Activated T-cell treated with anti-CD3 and anti-CD28 coated beads for 1 hour (primary cell): Measurements from ENCODE around the gene TMEM53.
A peak's percentile ranks its signal among the peaks of the same experiment; 100 is the strongest.

Source experiments
- DNase-seq: peaks from one replicate; pipeline ENCODE4 v3.0.0-alpha.2; 2020; ENCODE audit warnings: low read depth

TMEM53 gene

DNA sequence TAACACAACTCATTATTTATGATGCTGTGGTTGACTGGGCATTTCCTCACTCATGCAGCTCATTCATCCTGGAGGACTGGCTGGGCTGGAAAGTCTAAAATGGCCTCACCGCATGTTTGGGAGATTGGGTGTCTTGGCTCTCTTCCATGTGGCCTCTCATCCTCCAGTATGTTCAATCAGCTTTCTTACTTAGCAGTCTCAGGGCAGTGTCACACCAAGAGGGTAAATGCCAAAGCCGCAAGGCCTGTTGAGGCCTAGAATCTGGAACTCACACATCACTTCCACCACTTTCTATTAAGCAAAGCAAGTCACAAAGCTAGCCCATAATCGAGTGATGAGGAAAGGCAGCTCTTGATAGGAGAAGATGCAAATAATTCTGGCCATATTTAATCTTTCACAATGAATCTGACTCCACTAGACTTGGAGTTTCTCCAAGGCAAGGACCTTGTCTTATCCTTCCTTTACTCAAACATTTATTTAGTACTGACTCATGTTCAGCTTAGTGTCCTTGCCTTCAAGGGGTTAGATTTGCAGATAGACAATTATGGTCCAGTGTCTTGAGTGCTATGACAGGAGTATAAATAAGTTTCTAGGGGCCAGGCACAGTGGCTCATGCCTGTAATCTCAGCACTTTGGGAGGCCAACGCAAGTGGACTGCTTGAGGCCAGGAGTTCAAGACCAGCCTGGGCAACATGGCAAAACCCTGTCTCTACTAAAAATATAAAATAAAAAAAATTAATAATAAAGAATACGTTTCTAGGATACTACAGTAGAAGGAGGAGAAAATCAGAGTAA lies 45.1 kb downstream of the TMEM53 start:
- DNase-seq = no peak

DNA sequence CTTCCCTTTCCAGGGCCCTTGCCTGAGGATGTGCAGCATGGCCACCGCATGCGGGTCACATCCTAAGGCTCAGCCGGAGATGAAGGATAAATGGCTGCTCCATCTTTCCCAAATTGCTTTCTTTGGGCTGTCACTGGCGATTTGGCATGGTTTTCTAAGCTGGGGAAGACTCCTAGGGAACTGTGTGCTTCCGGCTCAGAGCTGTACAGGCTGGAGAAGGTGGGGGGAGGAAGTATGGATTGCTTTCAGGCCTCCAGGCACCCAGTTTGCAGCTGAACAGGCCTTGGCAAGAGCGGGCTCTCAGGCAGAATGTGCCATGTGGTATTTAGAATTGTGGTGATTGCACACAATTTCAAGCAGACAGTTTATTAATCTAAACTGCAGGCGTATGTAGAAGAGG lies 48.9 kb downstream of the TMEM53 start:
- DNase-seq = no peak

DNA sequence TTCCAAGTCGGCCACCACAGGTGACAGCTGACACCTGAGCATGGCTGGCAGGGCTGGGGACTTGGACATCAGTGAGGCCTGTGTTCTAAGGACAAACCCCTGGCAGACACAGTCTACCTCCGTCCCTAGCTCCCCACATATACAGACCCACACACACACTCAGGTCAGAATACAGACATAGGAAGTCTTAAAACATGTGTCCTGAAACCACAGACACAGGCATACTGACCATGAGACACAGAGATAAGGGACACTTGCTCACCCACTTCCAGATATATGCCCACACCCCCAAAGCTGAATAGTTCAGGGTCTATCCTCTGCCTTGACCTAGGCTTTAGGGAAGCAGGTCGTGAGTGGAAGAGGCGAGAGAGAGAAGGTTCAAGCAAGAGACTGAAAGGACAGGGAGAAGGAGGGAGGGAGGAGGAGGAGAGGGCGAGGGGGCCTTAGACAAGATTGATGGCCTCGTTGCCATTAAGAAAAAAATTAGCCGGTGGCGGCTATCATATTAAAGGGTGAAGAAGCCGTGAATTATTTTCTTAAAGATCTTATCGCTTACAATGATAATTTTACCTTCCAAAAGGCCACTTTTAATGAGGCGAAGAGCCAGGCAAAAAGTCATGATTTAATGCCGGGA lies 49.9 kb downstream of the TMEM53 start:
- DNase-seq = no peak

DNA sequence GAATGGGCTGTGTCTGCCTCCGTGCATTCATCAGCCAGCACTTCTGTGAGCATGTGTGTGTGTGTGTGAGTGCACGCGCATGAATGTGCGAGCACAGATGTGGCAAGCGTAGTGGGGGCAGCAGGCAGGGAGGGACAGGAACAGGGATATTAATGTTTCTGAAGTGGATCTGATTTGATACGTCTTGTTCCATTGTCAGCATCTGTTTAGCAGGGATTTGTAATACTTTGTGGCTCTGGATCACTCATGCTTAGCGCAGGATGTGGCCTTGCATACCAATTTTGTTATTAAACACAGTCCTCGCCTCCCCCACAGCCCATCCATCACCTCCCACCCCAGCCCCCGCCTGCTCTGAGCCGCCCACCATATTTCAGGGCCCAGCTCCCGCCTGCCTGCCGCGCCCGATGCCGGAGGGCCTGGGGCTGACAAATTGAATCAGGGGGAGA lies 52.4 kb downstream of the TMEM53 start:
- DNase-seq = no peak

DNA sequence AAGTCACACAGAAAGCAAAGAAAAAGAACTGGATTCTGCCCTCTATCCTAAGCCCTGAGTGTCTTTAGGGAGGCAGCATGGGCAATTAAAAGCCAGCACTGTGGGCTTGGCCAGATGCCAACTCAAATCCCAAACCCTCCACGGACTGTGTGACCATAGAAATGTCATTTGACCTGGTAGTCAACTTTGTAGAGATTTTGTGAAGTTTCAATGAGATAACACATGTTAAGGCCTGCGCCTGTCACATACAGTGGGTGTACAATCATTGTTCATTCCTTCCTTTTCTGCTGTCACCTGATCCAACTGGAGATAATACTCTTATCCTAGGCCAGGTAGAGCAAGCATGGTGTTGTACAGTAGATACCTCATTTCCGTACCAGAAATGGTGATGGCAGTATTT lies 54.2 kb downstream of the TMEM53 start:
- DNase-seq = no peak

DNA sequence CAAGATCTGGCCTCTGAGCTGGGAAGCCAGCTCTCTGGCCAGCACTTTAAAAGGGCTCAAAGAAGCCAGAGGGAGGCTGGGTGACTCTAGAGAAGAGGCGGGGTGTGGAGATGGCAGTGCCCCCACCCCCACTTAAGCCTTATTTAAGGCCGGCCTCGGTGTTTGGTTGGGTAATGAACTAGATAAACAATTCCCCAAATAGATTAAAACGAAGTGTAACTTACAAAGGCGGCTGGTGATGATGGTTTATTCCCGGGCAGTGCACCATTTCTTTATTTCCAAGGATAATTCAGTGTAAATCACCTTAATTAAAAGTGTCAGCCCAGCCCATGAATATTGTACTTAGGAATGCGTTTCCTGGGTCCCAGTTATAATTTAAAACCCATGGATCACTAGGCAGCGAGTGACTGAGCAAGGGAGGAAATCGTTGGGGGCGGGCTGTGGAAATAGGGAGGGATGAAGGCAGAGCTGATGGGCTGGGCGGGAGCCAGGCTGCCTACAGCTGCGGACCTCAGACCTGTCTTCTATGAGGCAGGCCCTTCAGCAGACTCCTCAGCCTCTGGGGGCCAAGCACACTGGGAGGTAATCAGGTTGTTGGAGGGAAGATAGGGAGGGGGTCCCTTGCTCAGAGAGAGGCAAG lies 54.9 kb downstream of the TMEM53 start:
- no peak for DNase-seq

DNA sequence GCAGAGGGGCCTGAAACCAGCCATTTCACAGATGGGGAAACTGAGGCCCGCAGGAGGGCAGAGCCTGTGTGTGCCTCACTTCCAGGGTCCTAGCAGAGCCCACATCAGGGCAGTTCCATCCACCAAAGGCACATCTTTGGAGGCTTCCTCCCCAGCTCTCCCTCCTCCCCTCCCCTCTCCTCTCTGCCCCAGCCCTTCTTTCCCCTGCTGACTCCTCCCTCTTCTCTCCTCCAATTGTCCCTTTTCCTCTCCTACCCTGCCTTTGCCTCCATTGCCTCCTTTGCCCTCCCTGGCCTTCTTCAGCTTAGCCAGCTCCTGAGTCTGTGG lies 56.6 kb downstream of the TMEM53 start:
- no peak for DNase-seq

DNA sequence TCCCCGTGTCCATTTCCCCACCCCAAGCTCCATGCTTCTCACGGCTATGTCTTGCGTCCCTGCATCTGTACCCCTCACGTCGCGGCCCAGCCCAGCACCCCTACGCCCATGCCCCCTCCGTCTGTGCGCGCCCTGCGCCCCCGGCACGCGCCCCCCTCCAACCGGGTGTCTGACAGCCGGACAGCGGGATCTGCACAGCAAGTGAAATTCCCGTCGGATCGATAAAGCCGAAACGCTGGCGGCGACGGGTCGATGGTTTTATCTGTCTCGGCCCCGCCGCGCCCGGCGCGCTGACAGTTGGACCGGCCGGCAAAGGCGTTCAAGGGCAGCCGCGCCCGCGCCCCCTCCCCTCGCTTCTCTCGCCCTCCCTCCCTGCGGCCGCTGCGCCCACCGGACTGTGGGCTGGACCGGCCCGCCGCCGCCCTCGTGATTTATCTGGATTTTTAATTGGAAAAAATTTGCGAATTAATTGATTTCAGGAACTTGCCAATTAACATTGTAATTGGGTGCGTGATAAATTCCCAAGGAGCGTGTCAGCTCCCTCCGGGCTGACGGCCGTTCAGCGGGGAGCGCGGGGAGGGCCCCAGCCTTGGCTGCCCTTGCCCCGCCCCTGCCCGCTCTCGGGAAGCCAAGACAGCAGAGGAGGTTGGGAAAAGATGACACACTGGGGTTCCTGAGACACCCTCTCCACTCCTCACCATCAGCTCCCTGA lies 57.1 kb downstream of the TMEM53 start:
- DNase-seq = no peak

DNA sequence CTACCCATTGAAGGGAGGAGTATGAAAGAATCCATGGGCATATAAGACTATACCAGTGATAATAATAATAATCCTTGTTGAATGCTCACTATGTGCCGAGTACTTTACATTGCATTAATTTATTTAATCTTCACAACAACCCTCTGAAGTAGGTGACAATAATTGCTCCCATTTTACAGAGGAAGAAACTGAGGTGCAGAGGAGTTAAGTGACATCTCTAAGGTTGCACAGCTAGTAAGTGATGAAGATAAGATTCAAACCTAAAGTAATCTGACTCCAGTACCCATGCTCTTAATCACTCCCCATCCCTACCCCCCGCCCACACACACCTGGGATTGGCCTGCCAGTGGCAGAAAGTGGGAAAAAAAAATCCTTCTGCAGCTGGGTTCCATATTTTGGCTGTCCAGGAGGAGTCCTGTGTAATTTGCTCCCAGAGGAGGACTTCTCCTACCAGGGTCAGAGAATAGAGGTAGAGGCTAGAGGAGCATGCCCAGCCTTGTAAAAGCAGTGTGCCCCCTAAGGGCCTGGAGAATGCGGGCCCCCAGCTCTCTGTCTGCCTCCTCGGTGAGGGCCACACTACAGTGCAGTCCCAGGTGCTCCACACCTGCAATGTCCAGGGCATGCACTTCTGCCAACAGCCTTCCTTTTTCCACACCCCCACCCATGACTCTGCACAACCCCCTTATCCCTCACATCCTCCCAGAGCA lies 57.8 kb downstream of the TMEM53 start:
- DNase-seq = no peak

DNA sequence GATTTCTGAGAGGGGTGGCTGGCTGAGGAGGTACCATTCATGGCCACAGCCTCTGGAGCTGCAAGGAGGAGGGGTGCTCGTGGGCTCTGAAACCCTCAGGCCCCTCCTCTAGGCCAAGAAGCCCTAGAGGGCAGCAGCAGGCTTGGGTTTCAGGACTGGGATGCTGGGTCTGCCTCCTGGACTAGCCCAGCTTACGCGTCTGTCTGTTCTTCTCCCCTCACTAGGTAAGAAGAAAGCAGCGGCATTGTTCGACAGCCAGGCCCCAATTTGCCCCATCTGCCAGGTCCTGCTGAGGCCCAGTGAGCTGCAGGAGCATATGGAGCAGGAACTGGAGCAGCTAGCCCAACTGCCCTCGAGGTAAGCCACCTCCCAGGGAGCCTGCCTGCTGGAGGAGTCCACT lies 60.3 kb downstream of the TMEM53 start:
- no peak for DNase-seq

DNA sequence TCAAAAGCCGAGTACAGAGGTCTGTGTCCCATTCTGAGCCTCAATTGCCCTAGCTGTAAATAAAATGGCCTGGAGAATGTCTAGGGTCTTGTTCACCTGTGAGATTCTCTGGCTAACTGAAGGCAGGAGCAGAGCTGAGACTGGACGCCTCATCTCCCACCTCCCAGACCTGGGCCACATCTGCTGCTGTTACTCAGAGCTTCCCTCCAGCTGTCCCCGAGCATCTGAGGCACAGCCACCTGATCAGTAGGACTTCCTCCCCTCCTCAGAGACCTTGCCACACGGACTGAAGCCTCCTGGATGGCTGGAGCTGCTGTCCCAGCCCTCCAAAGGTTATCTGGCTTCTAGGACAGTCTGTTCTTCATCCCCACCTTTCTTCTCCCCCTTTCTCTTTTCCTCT lies 62.4 kb downstream of the TMEM53 start:
- no peak for DNase-seq

DNA sequence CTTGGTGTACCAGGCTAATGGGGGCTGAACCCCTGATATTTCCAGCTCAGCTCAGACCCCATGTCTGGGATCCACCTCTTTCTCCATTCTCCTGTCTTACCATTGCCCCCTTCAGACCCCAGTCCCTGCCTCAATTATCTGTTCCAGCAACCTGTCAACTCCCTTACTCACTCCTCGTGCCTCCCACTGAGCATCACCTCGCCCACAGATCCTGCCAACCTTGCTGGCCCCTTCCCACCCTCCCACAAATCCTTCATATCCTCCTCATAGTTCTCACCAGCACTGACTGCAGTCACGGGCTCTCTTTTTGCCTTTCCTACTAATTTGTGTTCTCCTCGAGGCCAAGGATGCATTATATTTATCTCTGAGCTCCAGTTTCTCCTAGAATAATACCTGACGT lies 62.9 kb downstream of the TMEM53 start:
- DNase-seq = no peak

DNA sequence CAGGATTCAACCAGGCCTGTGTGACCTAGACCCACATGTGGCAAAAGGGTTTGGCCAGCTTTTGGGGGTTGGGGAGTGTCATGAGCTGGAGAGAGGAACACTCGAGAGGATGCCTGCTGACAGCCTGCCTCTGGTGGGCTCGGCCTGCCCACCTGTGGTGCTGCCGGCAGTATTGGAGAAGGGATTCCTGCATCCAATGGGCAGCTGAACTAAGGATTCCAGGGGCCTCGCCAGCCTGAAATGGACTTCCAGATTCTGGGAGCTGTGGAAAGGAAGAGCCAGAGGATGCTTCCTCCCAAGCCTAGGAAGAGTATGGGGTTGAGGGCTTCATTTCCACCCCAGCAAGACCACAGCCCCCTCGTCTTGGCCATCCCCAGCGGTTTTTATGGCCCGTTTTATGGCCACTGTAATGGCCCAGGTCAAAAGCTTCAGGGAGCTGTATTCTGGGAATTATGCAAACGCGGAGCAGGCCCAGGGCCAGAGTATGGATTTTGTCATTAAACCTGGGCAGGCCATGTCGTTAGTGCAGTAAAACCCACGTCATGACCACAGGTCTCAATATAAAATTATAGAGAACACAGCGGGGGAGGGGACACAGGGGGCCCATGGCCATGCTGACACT lies 63.6 kb downstream of the TMEM53 start:
- no peak for DNase-seq

DNA sequence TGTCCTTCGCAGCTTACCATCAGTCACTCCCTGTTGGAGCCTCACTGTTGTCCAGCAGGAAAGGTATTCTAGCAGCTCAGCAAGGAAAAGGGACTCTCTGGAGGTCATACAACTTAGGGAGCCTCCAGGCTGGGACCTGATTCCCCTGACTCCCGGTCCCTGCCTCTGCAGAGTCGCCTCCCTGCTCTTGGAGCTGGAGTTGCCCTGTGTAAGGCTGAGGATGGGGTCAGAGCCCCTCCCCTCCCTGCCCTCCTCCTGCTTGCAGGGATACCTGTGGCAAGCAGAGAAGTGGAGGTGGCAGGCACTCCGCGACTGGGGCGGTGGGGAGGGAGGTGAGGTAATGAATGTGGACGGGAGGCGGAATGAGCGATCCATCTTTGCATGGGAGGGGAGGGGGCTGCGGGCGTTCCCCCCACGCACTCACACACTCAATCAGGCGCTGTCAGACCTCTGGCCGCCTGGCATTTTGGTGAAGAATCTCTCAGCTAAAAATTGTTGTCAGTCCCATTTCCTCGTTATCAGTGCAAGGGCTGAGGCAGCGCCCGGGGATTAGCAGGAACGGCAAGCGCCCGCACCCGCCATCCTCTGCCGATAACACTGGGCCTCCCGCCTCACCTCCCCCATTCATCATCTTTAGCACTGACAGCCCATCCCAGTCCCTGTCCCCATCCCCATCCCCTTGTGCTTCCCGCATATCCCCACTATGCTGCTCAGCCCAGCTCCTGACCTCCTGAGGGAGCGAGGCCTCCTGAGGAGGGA lies 64.3 kb downstream of the TMEM53 start:
- DNase-seq = no peak

DNA sequence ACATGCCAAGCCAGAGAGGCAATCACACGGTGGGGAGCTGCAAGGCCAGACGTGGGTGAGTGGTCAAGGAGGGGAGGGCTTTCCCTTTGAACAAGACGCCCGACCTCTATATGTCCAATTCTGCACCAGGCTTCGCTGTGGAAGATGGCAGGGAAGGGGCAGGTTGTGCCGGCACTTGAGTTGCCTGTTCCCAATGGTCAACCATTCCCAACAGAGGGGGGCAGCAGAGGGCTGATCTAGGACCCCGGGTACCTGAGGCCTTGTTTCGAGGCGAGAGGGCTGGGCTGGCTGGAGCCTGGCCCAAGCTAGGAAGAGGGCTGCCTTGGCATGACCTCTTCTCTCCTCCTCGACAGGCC lies 64.9 kb downstream of the TMEM53 start:
- peak; percentile 25 for DNase-seq

DNA sequence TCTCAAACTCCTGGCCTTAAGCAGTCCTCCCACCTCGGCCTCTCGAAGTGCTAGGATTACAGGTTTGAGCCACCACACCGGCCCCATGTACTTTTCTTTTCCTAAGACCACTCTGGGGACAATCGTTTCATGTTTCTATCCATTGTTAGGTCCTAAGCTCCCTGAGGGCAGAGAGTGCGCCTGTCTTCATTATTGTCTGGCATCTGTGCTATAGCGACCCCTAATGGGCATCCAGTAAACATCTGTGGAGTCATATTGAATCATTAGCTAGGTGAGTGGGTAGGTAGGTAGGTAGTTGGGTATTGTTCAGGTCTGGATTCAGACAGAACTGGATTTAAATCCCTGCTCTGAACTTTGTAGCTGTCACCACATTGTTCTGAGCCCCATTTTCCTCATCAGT lies 66.1 kb downstream of the TMEM53 start:
- DNase-seq = no peak

DNA sequence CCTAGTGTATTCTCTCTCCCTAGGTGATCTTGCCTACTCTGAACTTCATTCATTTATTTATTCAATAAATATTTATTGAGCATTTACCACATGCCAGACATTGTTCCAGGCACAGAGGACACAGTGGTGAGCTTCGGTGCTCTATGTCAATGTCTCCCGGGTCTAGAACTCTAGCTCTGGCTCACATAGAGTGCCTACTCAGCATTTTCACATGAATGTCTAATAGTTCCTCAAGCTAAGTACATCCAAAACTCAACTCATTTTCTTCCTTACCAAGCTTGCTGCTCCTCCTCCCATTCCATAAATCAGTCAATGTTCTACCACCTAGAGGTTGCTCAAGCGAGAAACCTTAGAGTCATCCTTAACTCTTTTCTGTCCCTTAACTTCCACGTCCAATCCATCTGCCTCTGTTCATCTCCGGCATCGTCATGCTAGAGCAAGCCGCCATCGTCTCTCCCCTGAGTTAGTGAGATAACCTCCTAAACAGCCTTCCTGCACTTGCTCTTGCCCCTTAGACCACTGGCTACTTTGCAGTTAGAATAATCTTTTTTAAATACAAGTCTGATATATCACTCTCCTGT lies 67.5 kb downstream of the TMEM53 start:
- no peak for DNase-seq

DNA sequence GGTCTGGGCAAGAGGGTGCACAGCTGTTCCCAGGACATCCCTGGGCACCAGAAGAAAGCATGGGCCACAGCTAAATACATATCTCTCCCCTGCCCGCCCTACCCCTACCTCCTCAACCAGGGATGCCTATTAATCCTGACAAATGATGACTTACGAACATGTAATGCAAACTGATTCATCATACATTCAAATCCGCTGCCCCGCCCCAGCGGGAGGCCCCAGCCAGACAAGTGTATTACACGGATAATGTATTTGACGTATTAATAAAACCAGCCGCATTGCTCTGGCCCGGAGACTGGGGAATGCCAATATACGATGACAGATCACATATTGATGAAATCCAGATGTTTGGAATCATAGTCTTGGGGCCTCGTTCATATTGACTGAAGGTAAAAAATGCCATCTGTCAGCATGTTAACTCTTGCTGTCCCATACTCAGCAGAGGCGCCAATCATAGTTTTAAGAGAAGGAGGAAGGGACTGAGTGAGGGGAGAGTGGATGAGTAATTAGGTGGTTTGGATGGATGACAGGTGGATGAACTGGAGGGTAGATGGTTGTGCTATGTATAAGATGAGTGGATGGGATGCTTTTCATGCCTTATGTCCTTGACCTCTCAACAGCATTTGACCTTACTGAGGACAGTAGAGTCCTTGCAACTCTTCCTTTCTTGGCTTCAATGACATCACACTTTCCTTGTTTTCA lies 68.2 kb downstream of the TMEM53 start:
- DNase-seq = no peak

DNA sequence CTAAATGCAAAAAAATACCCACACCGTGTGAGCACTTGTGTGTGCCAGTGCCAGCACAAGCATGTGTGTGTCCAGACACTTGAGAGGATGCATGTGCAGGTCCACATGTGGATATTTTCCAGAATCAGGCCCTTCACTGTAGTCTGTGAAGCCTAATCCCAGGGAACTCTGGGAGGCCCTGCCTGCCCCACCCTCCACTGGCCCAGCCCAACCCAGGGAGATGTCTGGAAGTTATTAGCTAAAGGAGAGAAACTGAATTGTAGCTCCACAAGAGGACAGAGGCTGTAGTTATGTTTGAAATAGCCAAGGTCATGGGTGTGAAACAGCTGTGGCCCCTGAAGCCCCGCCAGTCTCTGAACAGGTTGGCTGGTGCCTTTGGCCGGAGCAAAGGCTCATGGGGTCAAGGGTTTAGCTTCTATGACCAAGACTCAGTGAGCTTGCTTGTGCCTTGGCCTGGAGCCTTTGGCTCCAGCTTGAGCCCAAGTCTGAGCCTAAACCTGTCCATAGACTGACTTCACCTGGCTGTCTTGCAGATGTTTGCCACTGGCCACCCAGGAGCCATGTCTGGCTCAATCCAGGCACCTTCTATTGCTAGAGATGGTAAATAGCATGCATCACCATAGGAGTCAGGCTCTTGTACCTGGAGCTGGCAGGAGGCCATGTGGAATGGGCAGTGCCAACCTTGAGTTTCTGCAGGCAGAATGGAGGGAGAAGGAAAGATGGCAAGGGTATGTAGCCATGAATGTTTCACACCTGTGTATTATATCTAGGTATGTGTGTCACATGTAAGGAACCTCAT lies 69.9 kb downstream of the TMEM53 start:
- DNase-seq = no peak
